ENCODE results near the gene POU2AF3.

The POU2AF3 gene

GRCh38 chr11:111357150-111358037 is 59.0 kb downstream of the POU2AF3 start:
- DNase-seq (ENCODE audit: insufficient read length), result no peak
- peak; percentile 27 for FAIRE-seq
- TF ChIP-seq POLR2A (IDR thresholded peaks at IDR 0.05; ENCODE audit: low read depth, low read length) (0 out of 2 replicates have a peak, but pooled peaks have one; percentile 8), POLR2AphosphoS5 (IDR thresholded peaks at IDR 0.05; ENCODE audit: low read depth, low read length) (peak; percentile 7; the same call in 1 of the 2 replicates), TAF1 (IDR thresholded peaks at IDR 0.05; ENCODE audit: borderline replicate concordance, low read depth, low read length) (no peak)
